Nephron progenitor cell (in vitro differentiated cells): ENCODE data around the gene LYSMD1.
A peak's percentile ranks its signal among the peaks of the same experiment; 100 is the strongest.

Experiments
- DNase-seq: peaks from one replicate; pipeline ENCODE4 v3.0.0; 2021
- H3K27ac Mint-ChIP-seq: 2 replicates; pipeline ENCODE4 v1.8.0; 2021; ENCODE audit warnings: mild to moderate bottlenecking, moderate library complexity, mixed read lengths
- H3K27me3 Mint-ChIP-seq: 2 replicates; pipeline ENCODE4 v1.8.0; 2021; ENCODE audit warnings: mild to moderate bottlenecking, low read depth, mixed read lengths; ENCODE audit not compliant: poor library complexity
- H3K36me3 Mint-ChIP-seq: 2 replicates; pipeline ENCODE4 v1.8.0; 2021; ENCODE audit warnings: low read depth, mixed read lengths
- H3K4me1 Mint-ChIP-seq: 2 replicates; pipeline ENCODE4 v1.8.0; 2021; ENCODE audit warnings: mixed read lengths
- H3K4me3 Mint-ChIP-seq: 2 replicates; pipeline ENCODE4 v1.8.0; 2021; ENCODE audit warnings: mild to moderate bottlenecking, moderate library complexity, mixed read lengths
- H3K9me3 Mint-ChIP-seq: 2 replicates; pipeline ENCODE4 v1.8.0; 2021; ENCODE audit warnings: mild to moderate bottlenecking, moderate library complexity, mixed read lengths
- TF ChIP-seq, protein P1 (sequence below): fragments of 200-600 bp; sonication (generic); IDR thresholded peaks from 2 replicates; pipeline ENCODE4 v1.5.0; 2021; ENCODE audit warnings: antibody characterized with exemption

The LYSMD1 gene

DNA sequence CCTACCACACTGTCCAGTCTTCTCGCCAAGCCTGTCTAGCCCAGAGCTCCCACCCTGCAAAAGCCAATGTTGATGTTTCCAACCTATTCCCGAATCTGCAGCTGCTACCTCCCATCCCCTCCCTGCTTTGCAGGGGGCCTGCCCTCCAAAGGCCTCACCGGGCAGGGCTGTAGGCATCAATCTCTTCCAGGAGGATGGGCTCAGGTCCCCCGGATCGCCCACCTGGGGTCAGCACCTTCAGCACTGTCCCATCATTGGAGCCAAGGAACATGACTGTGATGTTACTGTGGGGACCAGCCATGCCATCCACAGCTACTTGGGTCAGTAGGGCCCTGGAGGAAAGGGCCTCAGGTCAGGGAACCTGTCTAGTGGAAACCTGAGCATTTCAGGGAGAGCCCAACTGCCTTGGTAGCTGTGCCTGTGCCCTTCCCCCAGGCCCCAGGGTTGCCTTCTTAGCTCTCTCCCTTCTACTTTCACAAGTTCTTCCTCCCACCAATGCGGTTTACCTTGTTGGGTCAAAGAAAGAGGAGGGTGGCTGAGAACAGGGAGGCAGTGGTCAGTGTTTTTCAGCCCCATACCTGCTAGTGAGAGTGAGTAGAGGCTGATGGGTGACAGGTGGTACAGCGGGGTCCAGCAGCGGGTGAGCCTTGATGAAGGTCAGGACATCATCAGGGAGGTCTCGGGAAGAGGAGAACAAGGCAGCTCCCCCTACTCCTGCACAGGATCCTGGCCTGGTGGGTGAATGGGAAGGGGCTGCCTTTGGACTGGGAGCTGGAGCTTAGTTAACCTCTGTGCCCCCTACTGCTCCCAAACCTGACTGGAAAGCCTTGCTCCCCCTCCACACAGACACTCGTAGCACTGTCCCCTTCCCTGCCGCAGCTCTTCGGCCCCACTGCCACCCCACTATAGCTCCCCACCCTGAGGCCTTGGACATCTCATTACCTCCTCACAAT lies 30.0 kb downstream of the LYSMD1 start:
- no peak for DNase-seq
- H3K27me3 Mint-ChIP-seq: peaks cover 37% of the 10 kb centered on the region
- H3K36me3 Mint-ChIP-seq: peaks cover 61% of the 10 kb centered on the region
- no peaks in the 10 kb centered on the region for H3K9me3 Mint-ChIP-seq
- H3K27ac Mint-ChIP-seq: no peak overlapping the region
- H3K4me3 Mint-ChIP-seq: no peak overlapping the region
- TF ChIP-seq, protein P1, sequence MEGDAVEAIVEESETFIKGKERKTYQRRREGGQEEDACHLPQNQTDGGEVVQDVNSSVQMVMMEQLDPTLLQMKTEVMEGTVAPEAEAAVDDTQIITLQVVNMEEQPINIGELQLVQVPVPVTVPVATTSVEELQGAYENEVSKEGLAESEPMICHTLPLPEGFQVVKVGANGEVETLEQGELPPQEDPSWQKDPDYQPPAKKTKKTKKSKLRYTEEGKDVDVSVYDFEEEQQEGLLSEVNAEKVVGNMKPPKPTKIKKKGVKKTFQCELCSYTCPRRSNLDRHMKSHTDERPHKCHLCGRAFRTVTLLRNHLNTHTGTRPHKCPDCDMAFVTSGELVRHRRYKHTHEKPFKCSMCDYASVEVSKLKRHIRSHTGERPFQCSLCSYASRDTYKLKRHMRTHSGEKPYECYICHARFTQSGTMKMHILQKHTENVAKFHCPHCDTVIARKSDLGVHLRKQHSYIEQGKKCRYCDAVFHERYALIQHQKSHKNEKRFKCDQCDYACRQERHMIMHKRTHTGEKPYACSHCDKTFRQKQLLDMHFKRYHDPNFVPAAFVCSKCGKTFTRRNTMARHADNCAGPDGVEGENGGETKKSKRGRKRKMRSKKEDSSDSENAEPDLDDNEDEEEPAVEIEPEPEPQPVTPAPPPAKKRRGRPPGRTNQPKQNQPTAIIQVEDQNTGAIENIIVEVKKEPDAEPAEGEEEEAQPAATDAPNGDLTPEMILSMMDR: no peak
- H3K4me1 Mint-ChIP-seq: peaks cover 15% of the 10 kb centered on the region

DNA sequence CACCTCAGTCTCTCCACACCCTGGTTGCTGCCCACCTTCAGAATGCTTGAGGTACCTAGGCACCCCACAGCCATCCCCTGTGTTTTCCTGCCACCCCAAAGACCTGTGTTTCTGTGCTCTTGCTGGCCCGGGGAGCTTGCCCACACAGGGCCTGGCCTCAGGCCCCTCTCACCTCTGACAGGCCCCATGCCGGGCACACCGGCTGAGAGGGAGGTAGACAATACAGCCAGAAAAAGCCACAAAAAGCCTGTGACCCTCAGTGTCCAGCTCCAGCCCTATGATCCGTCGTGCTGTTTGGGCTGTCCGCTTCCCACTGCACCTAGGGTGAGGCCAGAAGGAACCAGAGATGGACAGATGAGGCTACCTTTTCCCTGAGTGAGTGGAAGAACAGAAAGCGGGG lies 30.7 kb downstream of the LYSMD1 start:
- no peak overlapping the region for H3K4me3 Mint-ChIP-seq

DNA sequence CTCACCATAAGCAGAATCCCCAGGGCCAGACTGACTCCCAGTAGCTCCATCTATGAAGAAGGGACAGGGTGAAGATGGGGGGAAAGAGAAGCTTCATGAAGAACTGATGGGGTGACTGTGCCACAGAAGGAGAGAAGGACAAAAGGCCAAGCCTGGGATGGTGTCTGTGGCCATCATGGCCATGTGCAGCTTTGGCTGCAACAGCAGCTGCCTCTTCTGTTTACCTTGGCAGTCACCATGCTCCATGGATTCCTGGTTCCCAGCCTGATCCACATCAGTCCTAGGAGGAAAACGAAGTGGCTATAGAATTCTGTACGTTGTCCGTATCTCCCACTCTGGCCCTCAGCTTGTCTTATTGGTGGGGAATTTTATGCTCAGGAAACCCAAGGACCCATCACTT lies 31.3 kb downstream of the LYSMD1 start:
- Mint-ChIP-seq H3K9me3 (no peaks in the 10 kb centered on the region), H3K4me1 (peaks cover 17% of the 10 kb centered on the region), H3K27ac (no peak overlapping the region), H3K27me3 (peaks cover 39% of the 10 kb centered on the region), H3K36me3 (peaks cover 55% of the 10 kb centered on the region), H3K4me3 (no peak overlapping the region)
- TF ChIP-seq, protein P1: no peak
- no peak for DNase-seq

More for the DNA sequence above, 30.7 kb downstream of the LYSMD1 start:
- Mint-ChIP-seq H3K27ac (no peak overlapping the region), H3K4me1 (peaks cover 17% of the 10 kb centered on the region), H3K27me3 (peaks cover 41% of the 10 kb centered on the region), H3K36me3 (peaks cover 61% of the 10 kb centered on the region), H3K9me3 (no peaks in the 10 kb centered on the region)
- DNase-seq: no peak
- TF ChIP-seq, protein P1: no peak

DNA sequence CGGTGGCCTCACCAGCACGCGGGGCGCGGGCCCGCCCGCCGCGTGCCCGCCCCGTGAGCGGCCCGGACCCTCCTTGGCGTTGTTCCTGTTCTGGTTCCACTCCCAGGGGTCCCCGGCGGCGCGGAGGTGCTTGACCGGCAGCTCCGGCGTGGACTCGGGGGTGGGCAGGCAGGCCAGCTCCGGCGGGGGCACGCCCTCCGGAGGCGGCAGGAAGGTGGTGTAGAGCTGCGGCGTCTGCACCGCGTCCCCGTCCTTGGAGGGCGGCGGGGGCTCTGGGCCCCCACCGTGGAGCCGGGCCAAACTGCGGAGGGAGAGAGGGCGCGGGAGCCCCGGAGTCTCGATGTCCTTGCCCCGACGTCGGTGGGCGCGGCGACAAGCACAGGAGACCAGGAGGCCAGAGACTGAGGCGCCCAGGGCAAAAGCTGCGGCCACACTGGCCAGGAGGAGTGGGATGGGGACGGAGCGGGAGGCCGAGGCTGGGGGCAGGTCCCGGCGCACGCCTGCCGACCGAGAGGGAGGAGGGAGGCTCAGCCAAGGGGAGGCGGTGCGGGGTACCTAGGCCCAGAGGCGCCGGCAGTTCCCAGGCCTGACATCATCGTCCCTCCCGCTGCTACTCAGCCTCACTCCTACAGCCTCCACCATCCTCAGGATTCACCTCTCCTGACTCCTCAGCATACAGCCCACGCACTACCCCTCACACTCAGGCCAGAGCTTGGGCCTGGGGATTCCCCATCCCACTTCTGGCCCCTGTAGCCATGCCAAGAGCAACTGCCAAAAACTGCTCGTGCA lies 32.5 kb downstream of the LYSMD1 start:
- Mint-ChIP-seq H3K4me3 (peak overlapping the region; percentile 63), H3K27me3 (peaks cover 38% of the 10 kb centered on the region), H3K4me1 (peaks cover 24% of the 10 kb centered on the region), H3K27ac (no peak overlapping the region), H3K36me3 (peaks cover 45% of the 10 kb centered on the region), H3K9me3 (no peaks in the 10 kb centered on the region)
- TF ChIP-seq, protein P1: no peak
- DNase-seq: peak; percentile 42

DNA sequence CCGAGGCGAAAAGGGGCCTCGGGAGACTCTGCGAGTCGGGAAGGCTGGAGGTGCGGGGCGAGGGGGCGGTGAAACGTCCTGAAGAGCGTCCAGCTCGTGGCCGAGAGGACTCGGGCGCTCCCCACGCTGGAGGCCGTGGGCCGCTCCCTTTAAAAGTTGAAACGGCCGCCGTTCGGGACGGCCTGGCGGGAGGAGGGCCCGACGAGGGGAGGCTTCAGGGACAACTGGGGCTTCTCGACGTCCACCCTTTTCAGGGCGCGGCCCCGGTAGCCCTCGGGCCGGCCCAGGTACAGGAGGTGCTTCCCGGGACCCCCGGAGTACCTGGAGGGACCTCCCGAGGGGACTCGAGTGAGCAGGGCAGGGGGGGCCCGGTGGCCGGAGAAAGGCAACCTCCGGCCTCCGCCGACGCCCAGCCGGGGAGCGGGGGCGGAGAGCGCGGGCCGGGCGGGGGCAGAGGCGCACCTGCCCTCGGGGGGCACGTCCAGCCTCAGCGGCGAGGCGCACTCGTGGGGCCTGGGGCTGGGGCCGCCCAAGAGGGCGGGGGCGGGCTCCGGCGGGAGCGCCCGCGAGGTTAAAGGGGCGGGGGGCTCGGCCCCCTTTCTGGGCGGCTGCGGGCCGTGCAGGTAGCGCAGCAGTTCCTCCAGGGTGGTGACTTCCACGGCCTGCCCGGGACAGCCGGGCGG lies 33.2 kb downstream of the LYSMD1 start:
- no peaks in the 10 kb centered on the region for H3K9me3 Mint-ChIP-seq
- peaks cover 38% of the 10 kb centered on the region for H3K27me3 Mint-ChIP-seq
- H3K36me3 Mint-ChIP-seq: peaks cover 40% of the 10 kb centered on the region
- DNase-seq: no peak
- H3K4me1 Mint-ChIP-seq: peaks cover 24% of the 10 kb centered on the region
- peak overlapping the region; percentile 77 for H3K4me3 Mint-ChIP-seq
- H3K27ac Mint-ChIP-seq: no peak overlapping the region
- TF ChIP-seq, protein P1: no peak
